GM23338 (cell line): ENCODE measurements around the gene M1AP. TPM values are rescaled to one million over a fixed set of nuclear protein-coding genes. Genes with fewer than 3 reads are reported as not detected.

Source experiments
- ATAC-seq: fragments of 200-7000 bp; cut with Tn5 transposase; 3 replicates; pipeline ENCODE4 v1.9.1; 2020
- DNase-seq: peaks from one replicate; pipeline ENCODE4 v3.0.0-alpha.2; 2015; ENCODE audit warnings: low spot score
- H2AFZ ChIP-seq: fragments of 200-600 bp; sonication (generic); 2 replicates; pipeline ENCODE4 v1.8.0; 2016; ENCODE audit warnings: antibody characterized with exemption, mild to moderate bottlenecking, moderate library complexity
- H3F3A ChIP-seq: fragments of 200-600 bp; sonication (generic); replicated peaks from 2 replicates; pipeline ENCODE4 v1.8.0; 2017; ENCODE audit warnings: antibody characterized with exemption, mixed run types, low read depth
- H3K27ac ChIP-seq: fragments of 200-600 bp; sonication (generic); 2 replicates; pipeline ENCODE4 v1.6.1; 2016; ENCODE audit warnings: low read depth
- H3K27me3 ChIP-seq: fragments of 200-600 bp; sonication (generic); 2 replicates; pipeline ENCODE4 v1.8.0; 2016; ENCODE audit warnings: mild to moderate bottlenecking, mixed run types, moderate library complexity; ENCODE audit not compliant: insufficient read depth
- H3K36me3 ChIP-seq: fragments of 200-600 bp; sonication (generic); 2 replicates; pipeline ENCODE4 v1.8.0; 2016; ENCODE audit warnings: mild to moderate bottlenecking; ENCODE audit not compliant: insufficient read depth
- H3K4me1 ChIP-seq: fragments of 200-600 bp; sonication (generic); 2 replicates; pipeline ENCODE4 v1.8.0; 2016; ENCODE audit warnings: mild to moderate bottlenecking, moderate library complexity; ENCODE audit not compliant: insufficient read depth
- H3K4me2 ChIP-seq: fragments of 200-600 bp; sonication (generic); 2 replicates; pipeline ENCODE4 v1.7.1; 2017; ENCODE audit warnings: mixed run types
- H3K4me3 ChIP-seq: fragments of 200-600 bp; sonication (generic); 2 replicates; pipeline ENCODE4 v1.6.1; 2016; ENCODE audit warnings: mixed run types
- H3K79me2 ChIP-seq: fragments of 200-600 bp; sonication (generic); replicated peaks from 2 replicates; pipeline ENCODE4 v1.8.0; 2017; ENCODE audit warnings: mild to moderate bottlenecking; ENCODE audit not compliant: insufficient read depth
- H3K9me2 ChIP-seq: fragments of 200-600 bp; sonication (generic); 2 replicates; pipeline ENCODE4 v1.8.0; 2017; ENCODE audit not compliant: insufficient read depth
- H4K20me1 ChIP-seq: fragments of 200-600 bp; sonication (generic); replicated peaks from 2 replicates; pipeline ENCODE4 v1.8.0; 2017; ENCODE audit warnings: mild to moderate bottlenecking; ENCODE audit not compliant: insufficient read depth
- H3K27ac Mint-ChIP-seq: 2 replicates; pipeline ENCODE4 v1.8.0; 2020; ENCODE audit warnings: inconsistent platforms, mild to moderate bottlenecking, moderate library complexity, mixed read lengths
- H3K27me3 Mint-ChIP-seq: 3 replicates; pipeline ENCODE4 v1.8.0; 2022; ENCODE audit warnings: low read depth, mild to moderate bottlenecking, moderate library complexity, mixed read lengths, inconsistent platforms; ENCODE audit not compliant: insufficient read depth, poor library complexity
- H3K36me3 Mint-ChIP-seq: 3 replicates; pipeline ENCODE4 v1.8.0; 2021; ENCODE audit warnings: low read depth, mild to moderate bottlenecking, inconsistent platforms, moderate library complexity, mixed read lengths
- H3K4me1 Mint-ChIP-seq: 3 replicates; pipeline ENCODE4 v1.8.0; 2020; ENCODE audit warnings: mild to moderate bottlenecking, inconsistent platforms, mixed read lengths
- H3K4me3 Mint-ChIP-seq: 3 replicates; pipeline ENCODE4 v1.8.0; 2021; ENCODE audit warnings: moderate library complexity, mild to moderate bottlenecking, inconsistent platforms, mixed read lengths
- H3K9me3 Mint-ChIP-seq: 3 replicates; pipeline ENCODE4 v1.8.0; 2020; ENCODE audit warnings: moderate library complexity, mild to moderate bottlenecking, inconsistent platforms, mixed read lengths
- EZH2 ChIP-seq: fragments of 200-600 bp; sonication (generic); IDR thresholded peaks from one replicate; pipeline ENCODE4 v1.8.0; 2017; ENCODE audit warnings: antibody characterized with exemption, mild to moderate bottlenecking, low read depth; ENCODE audit not compliant: unreplicated experiment
- EZH2phosphoT487 ChIP-seq: fragments of 200-600 bp; sonication (generic); IDR thresholded peaks from one replicate; pipeline ENCODE4 v1.8.1; 2018; ENCODE audit warnings: antibody characterized with exemption; ENCODE audit not compliant: unreplicated experiment
- JUNB ChIP-seq: IDR thresholded peaks from one replicate; pipeline ENCODE4 v1.6.1; 2016; ENCODE audit warnings: antibody characterized with exemption; ENCODE audit not compliant: unreplicated experiment
- NANOG ChIP-seq: IDR thresholded peaks from 2 replicates; pipeline ENCODE4 v1.6.1; 2016; ENCODE audit warnings: antibody characterized with exemption, borderline replicate concordance
- STAT1 ChIP-seq: IDR thresholded peaks from one replicate; pipeline ENCODE4 v1.6.1; 2016; ENCODE audit warnings: antibody characterized with exemption; ENCODE audit not compliant: unreplicated experiment
- ZNF114 ChIP-seq: fragments of 250-450 bp; sonication (Bioruptor Pico); IDR thresholded peaks from 2 replicates; pipeline ENCODE4 v1.5.0; 2020; ENCODE audit warnings: mild to moderate bottlenecking, moderate library complexity
- ZNF331 ChIP-seq: fragments of 250-450 bp; sonication (Bioruptor Pico); IDR thresholded peaks from 2 replicates; pipeline ENCODE4 v1.5.0; 2020; ENCODE audit warnings: low read depth, mild to moderate bottlenecking, moderate library complexity
- polyA plus RNA-seq: library from polyadenylated mRNA; unstranded; fragments of >200 nt; fragmentation: Nextera tagmentation; extraction: Ambion mirVana; gene quantifications from 2 replicates; pipeline ENCODE4 v1.2.1, GENCODE V29; 2016
- total RNA-seq: library from RNA; depleted of rRNA; stranded (reverse); fragments of >200 nt; shearing (Covaris generic); gene quantifications from 2 replicates; pipeline ENCODE4 v1.2.3, GENCODE V29; 2014
- TF ChIP-seq, protein P1 (sequence below): fragments of 250-450 bp; sonication (Bioruptor Pico); IDR thresholded peaks from 2 replicates; pipeline ENCODE4 v1.5.0; 2020; ENCODE audit warnings: mild to moderate bottlenecking, moderate library complexity

The M1AP gene
- total and polyA plus RNA-seq, 2 experiments from 2014 or later, result 5.1 to 12.1 TPM

DNA sequence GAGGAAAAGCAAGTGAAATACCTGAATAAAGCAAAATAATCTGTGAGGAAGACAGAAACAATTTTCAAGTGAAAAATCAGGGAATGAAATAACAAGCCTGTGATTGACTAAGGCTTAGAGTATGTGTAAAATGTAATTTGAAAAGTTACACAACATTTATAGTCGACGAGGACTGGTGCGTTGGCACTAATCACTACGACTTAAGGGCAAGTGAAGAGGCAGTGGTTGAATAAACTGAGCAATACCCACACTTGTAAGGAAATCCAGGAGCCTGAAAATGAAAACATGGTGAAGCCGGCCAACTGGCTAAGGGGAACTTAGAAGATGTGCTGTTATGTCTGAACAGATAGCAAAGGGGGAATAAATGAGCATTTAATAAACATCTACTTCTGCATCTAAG, 80.2 kb downstream of the M1AP start (continued):
- TF ChIP-seq, protein P1, sequence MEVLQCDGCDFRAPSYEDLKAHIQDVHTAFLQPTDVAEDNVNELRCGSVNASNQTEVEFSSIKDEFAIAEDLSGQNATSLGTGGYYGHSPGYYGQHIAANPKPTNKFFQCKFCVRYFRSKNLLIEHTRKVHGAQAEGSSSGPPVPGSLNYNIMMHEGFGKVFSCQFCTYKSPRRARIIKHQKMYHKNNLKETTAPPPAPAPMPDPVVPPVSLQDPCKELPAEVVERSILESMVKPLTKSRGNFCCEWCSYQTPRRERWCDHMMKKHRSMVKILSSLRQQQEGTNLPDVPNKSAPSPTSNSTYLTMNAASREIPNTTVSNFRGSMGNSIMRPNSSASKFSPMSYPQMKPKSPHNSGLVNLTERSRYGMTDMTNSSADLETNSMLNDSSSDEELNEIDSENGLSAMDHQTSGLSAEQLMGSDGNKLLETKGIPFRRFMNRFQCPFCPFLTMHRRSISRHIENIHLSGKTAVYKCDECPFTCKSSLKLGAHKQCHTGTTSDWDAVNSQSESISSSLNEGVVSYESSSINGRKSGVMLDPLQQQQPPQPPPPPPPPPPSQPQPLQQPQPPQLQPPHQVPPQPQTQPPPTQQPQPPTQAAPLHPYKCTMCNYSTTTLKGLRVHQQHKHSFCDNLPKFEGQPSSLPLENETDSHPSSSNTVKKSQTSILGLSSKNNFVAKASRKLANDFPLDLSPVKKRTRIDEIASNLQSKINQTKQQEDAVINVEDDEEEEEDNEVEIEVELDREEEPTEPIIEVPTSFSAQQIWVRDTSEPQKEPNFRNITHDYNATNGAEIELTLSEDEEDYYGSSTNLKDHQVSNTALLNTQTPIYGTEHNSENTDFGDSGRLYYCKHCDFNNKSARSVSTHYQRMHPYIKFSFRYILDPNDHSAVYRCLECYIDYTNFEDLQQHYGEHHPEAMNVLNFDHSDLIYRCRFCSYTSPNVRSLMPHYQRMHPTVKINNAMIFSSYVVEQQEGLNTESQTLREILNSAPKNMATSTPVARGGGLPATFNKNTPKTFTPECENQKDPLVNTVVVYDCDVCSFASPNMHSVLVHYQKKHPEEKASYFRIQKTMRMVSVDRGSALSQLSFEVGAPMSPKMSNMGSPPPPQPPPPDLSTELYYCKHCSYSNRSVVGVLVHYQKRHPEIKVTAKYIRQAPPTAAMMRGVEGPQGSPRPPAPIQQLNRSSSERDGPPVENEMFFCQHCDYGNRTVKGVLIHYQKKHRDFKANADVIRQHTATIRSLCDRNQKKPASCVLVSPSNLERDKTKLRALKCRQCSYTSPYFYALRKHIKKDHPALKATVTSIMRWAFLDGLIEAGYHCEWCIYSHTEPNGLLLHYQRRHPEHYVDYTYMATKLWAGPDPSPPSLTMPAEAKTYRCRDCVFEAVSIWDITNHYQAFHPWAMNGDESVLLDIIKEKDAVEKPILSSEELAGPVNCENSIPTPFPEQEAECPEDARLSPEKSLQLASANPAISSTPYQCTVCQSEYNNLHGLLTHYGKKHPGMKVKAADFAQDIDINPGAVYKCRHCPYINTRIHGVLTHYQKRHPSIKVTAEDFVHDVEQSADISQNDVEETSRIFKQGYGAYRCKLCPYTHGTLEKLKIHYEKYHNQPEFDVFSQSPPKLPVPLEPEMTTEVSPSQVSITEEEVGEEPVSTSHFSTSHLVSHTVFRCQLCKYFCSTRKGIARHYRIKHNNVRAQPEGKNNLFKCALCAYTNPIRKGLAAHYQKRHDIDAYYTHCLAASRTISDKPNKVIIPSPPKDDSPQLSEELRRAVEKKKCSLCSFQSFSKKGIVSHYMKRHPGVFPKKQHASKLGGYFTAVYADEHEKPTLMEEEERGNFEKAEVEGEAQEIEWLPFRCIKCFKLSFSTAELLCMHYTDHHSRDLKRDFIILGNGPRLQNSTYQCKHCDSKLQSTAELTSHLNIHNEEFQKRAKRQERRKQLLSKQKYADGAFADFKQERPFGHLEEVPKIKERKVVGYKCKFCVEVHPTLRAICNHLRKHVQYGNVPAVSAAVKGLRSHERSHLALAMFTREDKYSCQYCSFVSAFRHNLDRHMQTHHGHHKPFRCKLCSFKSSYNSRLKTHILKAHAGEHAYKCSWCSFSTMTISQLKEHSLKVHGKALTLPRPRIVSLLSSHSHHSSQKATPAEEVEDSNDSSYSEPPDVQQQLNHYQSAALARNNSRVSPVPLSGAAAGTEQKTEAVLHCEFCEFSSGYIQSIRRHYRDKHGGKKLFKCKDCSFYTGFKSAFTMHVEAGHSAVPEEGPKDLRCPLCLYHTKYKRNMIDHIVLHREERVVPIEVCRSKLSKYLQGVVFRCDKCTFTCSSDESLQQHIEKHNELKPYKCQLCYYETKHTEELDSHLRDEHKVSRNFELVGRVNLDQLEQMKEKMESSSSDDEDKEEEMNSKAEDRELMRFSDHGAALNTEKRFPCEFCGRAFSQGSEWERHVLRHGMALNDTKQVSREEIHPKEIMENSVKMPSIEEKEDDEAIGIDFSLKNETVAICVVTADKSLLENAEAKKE (CRISPR knock-in tag), result no peak
- TF ChIP-seq NANOG, result no peak

DNA sequence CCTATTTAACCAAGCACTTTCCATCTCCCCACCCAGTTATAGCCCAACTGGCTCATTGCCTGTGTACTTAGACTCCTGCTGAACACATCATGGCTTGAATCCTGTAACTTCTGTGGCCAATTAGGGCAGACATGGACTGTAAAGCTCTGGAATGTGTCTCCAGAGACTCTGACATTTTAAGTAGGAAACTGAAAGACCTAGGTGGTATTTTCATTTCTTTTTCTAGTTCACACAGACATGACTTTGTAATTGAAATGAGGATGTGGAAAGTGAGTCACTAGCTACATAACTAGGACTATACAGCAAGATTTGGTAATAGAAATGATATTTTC, 81.4 kb downstream of the M1AP start:
- Mint-ChIP-seq H3K27ac (no peak overlapping the region), H3K36me3 (no peaks in the 10 kb centered on the region), H3K9me3 (no peaks in the 10 kb centered on the region), H3K4me3 (no peak overlapping the region), H3K27me3 (peaks cover 6% of the 10 kb centered on the region), H3K4me1 (peaks cover 5% of the 10 kb centered on the region; the same call in 1 of the 3 replicates)
- H3K27ac ChIP-seq, result no peak overlapping the region
- H3K4me1 ChIP-seq, result no peaks in the 10 kb centered on the region
- ATAC-seq (no peak), DNase-seq (no peak)
- H3K9me2 ChIP-seq, result no peaks in the 10 kb centered on the region
- no peaks in the 10 kb centered on the region for H3K36me3 ChIP-seq
- H2AFZ ChIP-seq, result no peak overlapping the region
- H3K4me3 ChIP-seq, result no peak overlapping the region
- no peak overlapping the region for H3K4me2 ChIP-seq
- no peaks in the 10 kb centered on the region; the same call in 1 of the 2 replicates for H4K20me1 ChIP-seq
- H3K79me2 ChIP-seq, result no peaks in the 10 kb centered on the region
- no peaks in the 10 kb centered on the region for H3F3A ChIP-seq
- H3K27me3 ChIP-seq, result peaks cover 4% of the 10 kb centered on the region; the same call in 1 of the 2 replicates
- no peak for TF ChIP-seq EZH2phosphoT487
- TF ChIP-seq NANOG, result no peak
- TF ChIP-seq, protein P1 (CRISPR knock-in tag), result no peak
- no peak for TF ChIP-seq STAT1
- no peak for TF ChIP-seq JUNB
- TF ChIP-seq ZNF331 (CRISPR knock-in tag), result no peak
- TF ChIP-seq EZH2, result no peak
- no peak for TF ChIP-seq ZNF114 (CRISPR knock-in tag)
